Fibroblast of gingiva (primary cell): ENCODE data around the gene ABCG4.
"Not testable (repeated sequence)": the region's sequence is repeated elsewhere in the genome, so short reads cannot be mapped to it uniquely, and the experiment has no call there.

Source experiments
- DNase-seq: peaks from one replicate; pipeline ENCODE4 v3.0.0-alpha.2; 2011; ENCODE audit warnings: low read depth

Gene ABCG4

GRCh38 chr11:119116235-119116594 lies 32.6 kb upstream of the ABCG4 start:
- no peak for DNase-seq

- DNase-seq: no peak
Measured at GRCh38 chr11:119116601-119117000, 32.3 kb upstream of the ABCG4 start.

- DNase-seq: no peak
Measured at GRCh38 chr11:119117004-119117706, 31.7 kb upstream of the ABCG4 start.

GRCh38 chr11:119118227-119118626 lies 30.6 kb upstream of the ABCG4 start:
- DNase-seq: no peak

DNA sequence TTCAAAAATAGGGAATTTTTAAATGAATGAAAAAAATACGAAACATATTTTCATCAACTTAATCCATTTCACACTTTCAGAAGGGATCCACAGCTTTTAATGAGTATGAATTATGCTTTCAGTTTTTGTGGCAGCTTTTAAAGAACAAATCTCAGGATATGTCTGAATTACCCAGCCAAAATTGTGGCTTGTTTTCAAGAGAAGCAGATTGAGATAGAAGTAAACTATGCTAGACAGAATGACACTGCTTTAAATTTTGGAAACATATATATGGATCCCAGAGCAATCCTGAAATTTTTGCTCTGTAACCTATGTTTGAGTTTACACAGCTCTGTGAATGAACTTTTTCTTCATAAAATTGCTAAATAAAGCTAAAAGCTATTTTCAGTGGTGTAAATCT lies 29.9 kb upstream of the ABCG4 start:
- no peak for DNase-seq

- DNase-seq: peak; percentile 57
Measured at GRCh38 chr11:119120639-119121007, 28.2 kb upstream of the ABCG4 start.

GRCh38 chr11:119121008-119121810 lies 27.6 kb upstream of the ABCG4 start, which contains the start of gene HINFP:
TSS of gene HINFP (plus strand) at chr11:119121580. CDS start at chr11:119126945, 5,365 bp downstream.
- DNase-seq: peak; percentile 98

DNA sequence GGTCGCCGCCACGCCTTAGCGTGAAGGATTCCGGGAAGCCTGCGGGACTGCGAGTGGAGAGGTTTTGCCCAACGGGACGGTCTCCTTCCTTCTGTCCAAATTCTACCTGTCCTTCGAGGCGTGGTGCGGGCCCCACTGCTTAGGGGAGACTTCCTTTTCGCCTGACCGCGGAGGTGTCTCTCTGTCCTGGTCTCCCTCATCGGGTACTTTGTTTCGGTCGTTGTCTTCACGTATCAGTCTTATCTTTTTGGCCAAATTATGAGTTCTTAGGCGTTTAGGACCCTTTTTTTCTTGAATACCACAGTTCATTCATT lies 27.1 kb upstream of the ABCG4 start:
- DNase-seq: no peak

- no peak for DNase-seq
Measured at GRCh38 chr11:119125821-119126220, 23.0 kb upstream of the ABCG4 start.

- no peak for DNase-seq
Measured at GRCh38 chr11:119126675-119127268, 22.1 kb upstream of the ABCG4 start.

DNA sequence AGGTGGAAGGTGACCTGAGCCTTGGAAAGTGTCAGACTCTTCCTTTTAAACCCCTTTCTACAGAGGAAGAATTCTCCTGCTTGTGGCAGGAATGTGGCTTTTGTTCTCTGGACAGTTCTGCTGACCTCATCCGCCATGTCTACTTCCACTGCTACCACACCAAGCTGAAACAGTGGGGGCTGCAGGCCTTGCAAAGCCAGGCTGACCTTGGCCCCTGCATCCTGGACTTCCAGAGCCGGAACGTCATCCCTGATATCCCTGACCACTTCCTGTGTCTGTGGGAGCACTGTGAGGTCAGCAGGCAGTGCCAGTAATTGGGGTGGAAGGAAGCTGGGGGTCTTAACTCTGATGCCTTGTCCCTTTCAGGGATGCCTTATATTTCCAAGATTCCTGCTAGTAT lies 18.2 kb upstream of the ABCG4 start:
- DNase-seq: no peak

DNA sequence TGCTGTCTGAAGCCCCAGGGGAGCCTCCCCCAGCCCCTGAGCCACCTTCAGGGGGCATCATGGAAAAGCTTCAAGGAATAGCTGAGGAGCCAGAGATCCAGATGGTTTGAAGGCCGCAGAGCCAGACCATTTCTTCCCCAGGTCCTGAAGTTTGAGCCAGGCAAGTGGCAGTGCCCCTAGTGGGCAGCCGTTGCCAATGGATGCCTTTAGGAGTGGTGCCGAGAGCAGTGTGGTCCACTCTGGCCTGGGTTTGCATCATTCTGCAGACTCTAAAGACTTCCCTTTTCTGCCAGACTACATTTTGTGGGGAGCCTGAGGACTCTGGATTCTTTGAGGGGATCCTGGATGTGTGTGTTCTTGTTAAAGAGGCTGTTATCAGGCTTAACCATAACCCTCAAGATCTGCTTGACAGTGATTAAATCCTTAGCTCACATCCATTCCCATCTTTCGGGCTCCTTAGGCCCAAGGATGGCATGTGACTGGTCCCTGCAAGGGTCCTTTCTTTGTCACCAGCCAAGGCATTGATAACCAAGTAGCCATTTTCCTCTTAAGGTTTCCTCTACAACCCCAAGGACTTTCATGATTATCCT lies 14.4 kb upstream of the ABCG4 start:
- DNase-seq: no peak

- not testable (repeated sequence) for DNase-seq
Measured at GRCh38 chr11:119139276-119139675, 9.6 kb upstream of the ABCG4 start.

DNA sequence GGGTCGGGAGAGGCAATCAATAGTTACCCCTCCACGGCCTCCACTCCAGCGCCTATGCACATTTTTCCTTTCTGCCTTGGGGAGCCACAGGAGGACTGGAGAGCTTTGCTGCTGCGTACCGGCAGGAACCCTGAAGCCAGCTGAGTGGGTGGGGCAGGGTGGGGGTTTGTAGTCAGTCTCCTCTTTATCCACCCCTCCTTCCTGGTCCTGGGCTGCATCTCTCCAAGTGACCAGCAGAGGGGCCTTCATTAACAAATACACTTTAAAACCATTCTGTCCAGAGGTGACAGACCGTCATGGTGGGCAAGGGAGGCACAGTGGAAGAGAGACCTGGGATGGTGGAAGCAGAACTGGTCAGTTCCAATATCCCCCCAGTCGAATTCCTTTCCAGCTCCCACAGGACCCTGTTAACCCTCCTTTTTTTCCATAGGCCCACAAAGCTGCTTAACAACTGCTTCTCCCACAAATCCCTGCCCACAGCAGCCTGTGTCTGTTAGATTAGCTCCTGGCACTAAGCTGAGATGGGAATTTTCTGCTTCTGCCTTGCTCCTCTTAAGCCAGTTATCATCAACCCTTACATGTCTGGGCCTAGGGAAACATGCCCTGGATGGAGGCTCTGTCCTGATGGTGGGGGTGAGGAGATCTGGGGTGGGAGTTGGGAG lies 3.9 kb upstream of the ABCG4 start:
- peak; percentile 45 for DNase-seq

DNA sequence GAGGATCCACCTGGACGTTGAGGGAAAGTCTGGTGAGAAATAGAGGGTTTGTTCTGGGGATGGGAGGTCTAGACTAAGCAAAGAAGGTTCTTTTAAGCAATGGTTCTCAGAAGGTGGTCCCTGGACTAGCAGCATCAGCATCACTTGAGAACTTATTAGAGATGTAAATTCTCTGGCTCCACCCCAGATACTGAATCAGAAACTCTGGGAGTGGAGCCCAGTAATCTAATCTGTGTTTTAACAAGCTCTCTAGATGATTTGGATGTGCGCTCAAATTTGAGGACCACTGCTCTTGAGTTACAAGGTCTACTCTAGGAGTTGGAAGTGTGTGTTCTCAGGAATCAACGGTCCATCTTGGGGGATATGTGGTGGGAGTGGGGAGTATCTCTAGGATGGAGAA lies 3.3 kb upstream of the ABCG4 start:
- peak; percentile 34 for DNase-seq

DNA sequence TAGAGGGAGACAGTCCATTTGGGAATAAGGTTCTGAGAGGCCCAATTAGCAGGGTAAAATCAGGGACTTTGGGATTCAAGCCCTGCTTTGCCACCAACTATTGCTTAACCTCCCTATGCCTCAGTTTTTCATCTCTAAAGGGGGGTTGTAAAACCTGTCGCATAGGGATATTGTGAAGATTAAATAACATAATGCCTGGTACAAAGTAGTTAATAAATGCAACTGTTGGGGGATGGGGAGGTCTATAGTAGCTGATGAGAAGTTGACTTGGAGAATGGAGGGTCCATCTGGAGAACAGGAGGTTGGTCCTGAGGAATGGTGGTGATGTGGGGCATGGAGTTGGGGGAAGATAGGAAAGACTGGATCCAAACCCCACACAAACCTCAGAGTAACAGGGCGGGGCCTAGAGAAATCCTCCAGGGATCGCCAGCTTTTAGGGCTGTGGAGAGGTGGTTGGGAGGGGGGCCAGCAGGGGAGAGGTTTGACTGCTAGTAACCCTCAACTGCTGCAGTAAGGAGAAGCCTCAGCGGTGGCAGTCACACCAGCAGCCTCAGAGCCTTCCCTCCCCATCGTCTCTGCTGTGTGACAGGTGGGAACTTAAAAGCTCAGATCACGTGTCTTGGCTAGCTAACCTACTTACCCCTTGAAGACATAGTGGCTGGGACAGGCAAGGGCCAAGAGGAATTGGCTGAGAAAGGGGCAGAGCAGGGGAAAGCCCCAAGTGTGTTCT lies 1.1 kb upstream of the ABCG4 start:
- DNase-seq: no peak

- no peak for DNase-seq
Measured at GRCh38 chr11:119148720-119149017, 183 bp upstream of the ABCG4 start.

GRCh38 chr11:119149786-119150275 lies 979 bp downstream of the ABCG4 start:
- no peak for DNase-seq

DNA sequence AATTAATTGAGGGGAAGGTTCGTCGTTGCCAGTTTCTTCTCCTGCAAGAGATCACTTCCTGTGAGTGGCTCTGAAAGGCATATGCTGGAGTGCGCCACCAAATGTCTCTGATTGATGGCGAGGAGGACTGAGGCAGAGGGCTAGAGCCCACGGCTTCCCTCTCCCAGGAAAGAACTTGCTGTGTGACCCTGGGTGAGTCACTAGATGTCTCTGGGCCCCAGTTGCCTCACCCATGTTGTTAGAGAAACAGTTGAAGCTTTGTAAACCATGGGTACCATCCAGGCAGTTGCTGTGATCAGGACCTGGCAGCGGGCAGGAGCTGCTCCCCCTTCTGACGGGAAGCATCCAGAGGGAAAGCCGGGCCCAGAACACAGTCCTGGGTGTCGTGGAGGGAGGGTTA lies 3.2 kb downstream of the ABCG4 start:
- no peak for DNase-seq

DNA sequence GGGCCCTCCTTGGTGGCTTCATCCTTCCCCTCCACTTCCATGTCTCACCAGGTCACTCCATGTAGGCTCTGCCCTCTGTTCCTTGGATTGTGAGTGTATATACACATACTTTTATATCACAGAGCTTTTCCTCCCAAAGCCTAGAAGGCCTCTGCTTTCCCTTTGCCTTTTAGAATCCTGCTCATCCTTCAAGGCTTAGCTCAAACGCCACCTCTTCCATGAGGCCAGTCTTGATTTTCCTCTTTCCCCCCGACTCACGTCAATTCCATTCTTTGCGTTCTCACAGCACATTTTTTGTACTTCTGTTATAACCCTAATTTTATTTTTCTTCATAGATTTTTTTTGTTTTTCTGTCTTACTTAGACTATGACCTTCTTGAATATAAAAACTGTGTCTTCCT lies 3.8 kb downstream of the ABCG4 start:
- DNase-seq: no peak

DNA sequence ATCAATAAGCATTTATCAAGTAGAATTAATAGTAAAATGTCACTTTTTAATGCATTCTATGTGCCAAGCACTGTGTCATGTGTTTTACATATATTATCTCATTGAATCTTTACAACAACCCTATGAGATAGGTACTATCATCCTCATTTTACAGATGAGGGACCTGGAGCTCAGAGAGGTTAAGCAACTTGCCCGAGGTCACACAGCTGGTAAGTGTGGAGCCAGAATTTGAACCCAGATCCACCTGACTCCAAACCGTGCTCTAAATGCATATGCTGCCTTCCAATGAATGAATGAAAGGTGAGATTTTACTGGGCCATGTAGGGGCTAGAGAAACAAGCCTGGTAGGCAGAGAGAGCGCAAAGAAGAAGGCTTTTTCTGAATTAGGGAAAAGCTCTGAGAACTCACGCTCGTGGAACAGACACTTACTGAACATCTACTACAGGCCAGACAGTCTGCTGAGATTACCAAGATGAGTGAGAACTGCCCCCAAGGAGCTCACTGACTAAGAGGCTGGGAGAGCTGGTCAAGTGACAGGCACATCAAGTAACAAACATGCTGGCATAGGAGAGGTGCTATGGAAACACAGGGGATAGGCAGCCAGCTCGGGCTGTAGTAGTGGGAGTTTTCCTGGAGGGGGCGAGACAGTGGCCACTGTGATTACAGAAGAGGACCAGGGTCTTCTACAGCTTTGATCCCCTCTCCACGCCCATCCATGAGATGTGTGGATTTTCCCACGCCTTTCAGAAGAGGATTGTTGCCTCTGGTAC lies 4.4 kb downstream of the ABCG4 start:
- DNase-seq: no peak
